Breast epithelium (tissue), 3 donors: ENCODE data around the gene HOTAIR.

Experiments
- CTCF ChIP-seq, 3 donors: fragments of 450-650 bp; IDR thresholded peaks; one replicate each; pipeline ENCODE4 v1.5.1; 2016 to 2017; ENCODE audit warnings: antibody characterized with exemption in 3 of 3, mild to moderate bottlenecking in 3 of 3, moderate library complexity in 3 of 3
- POLR2AphosphoS5 ChIP-seq, 3 donors: sonication (generic); formaldehyde crosslinking; IDR thresholded peaks; one replicate each; pipeline ENCODE4 v1.6.1; 2017; ENCODE audit warnings: antibody characterized with exemption in 3 of 3

- TF ChIP-seq POLR2AphosphoS5 (IDR thresholded peaks at IDR 0.05) (no peak), CTCF (IDR thresholded peaks at IDR 0.05) (no peak)
These were observed 22.7 kb upstream of the HOTAIR start for GRCh38 chr12:53997204-53998109.
